SU-DHL-6 (cell line): ENCODE results near the gene FABP1.

Experiments used
- H2AFZ ChIP-seq: fragments of 200-600 bp; sonication (generic); 2 replicates; pipeline ENCODE4 v1.6.1; 2014; ENCODE audit warnings: low read depth, mild to moderate bottlenecking, moderate library complexity, mixed read lengths, antibody characterized with exemption, low read length; ENCODE audit not compliant: severe bottlenecking
- H3F3A ChIP-seq: fragments of 200-600 bp; shearing (Covaris generic); 2 replicates; pipeline ENCODE4 v1.6.0; 2016; ENCODE audit warnings: antibody characterized with exemption, mild to moderate bottlenecking; ENCODE audit not compliant: insufficient read depth
- H3K27ac ChIP-seq: fragments of 200-600 bp; sonication (generic); 2 replicates; pipeline ENCODE4 v1.5.1; 2016; ENCODE audit warnings: low read depth, mild to moderate bottlenecking, low read length, moderate library complexity, mixed read lengths
- H3K27me3 ChIP-seq: fragments of 200-600 bp; sonication (generic), shearing (Covaris generic); 2 replicates; pipeline ENCODE4 v1.6.0; 2014; ENCODE audit warnings: mild to moderate bottlenecking, low read length
- H3K36me3 ChIP-seq: fragments of 200-600 bp; sonication (generic); 2 replicates; pipeline ENCODE4 v1.6.1; 2014; ENCODE audit warnings: mild to moderate bottlenecking, low read length, mixed read lengths
- H3K4me2 ChIP-seq: fragments of 300-600, 200-600 bp; shearing (Covaris generic), sonication (generic); 2 replicates; pipeline ENCODE4 v1.6.0; 2014; ENCODE audit warnings: low read length, low read depth, mild to moderate bottlenecking; ENCODE audit not compliant: poor library complexity, severe bottlenecking
- H3K4me3 ChIP-seq: fragments of 200-600 bp; sonication (generic); 2 replicates; pipeline ENCODE4 v1.5.1; 2014; ENCODE audit warnings: antibody characterized with exemption, low read length, mild to moderate bottlenecking, mixed read lengths; ENCODE audit not compliant: insufficient read depth, poor library complexity, severe bottlenecking
- H3K79me2 ChIP-seq: fragments of 200-600 bp; sonication (generic); 2 replicates; pipeline ENCODE4 v1.6.1; 2014; ENCODE audit warnings: mild to moderate bottlenecking, low read length, moderate library complexity; ENCODE audit not compliant: insufficient read depth
- H3K9ac ChIP-seq: fragments of 200-600 bp; sonication (generic); 2 replicates; pipeline ENCODE4 v1.7.0; 2014; ENCODE audit warnings: mild to moderate bottlenecking, low read length
- H3K9me2 ChIP-seq: fragments of 200-600 bp; sonication (generic); replicated peaks from 2 replicates; pipeline ENCODE4 v1.6.1; 2014; ENCODE audit warnings: low read length; ENCODE audit not compliant: insufficient read depth
- H3K9me3 ChIP-seq: fragments of 200-600 bp; sonication (generic); 2 replicates; pipeline ENCODE4 v1.6.1; 2014; ENCODE audit warnings: low read length, mixed read lengths; ENCODE audit not compliant: insufficient read depth
- H4K20me1 ChIP-seq: fragments of 200-600 bp; sonication (generic); 2 replicates; pipeline ENCODE4 v1.6.1; 2014; ENCODE audit warnings: low read depth, mild to moderate bottlenecking, antibody characterized with exemption, low read length, moderate library complexity, mixed read lengths
- EZH2phosphoT487 ChIP-seq: fragments of 200-600 bp; sonication (generic), shearing (Covaris generic); conservative IDR thresholded peaks from 2 replicates; pipeline ENCODE4 v1.6.1; 2018; ENCODE audit warnings: mild to moderate bottlenecking, antibody characterized with exemption, low read length, moderate library complexity, mixed read lengths
- TF ChIP-seq, protein P1 (sequence below): fragments of 200-600 bp; sonication (generic); IDR thresholded peaks from one replicate; pipeline ENCODE4 v1.5.1; 2017; ENCODE audit warnings: antibody characterized with exemption, mild to moderate bottlenecking, low read length, moderate library complexity; ENCODE audit not compliant: insufficient read depth, poor library complexity, severe bottlenecking

The FABP1 gene

DNA sequence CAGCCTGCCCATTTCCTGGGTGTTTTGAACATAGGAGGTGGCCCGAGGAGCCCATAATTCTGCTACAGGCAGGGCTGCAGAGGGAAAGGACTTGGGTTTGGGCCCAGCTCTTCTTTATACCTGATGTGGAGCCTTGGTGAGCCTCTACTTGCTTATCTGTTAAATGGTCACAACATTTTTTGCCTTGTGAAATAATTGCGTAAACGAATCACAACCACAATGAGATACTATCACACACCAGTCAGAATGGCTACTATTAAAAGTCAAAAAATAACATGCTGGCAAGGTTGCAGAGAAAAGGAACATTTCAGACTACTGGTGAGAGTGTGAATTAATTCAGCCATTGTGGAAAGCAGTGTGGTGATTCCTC is 4.1 kb upstream of the FABP1 start:
- no peak for TF ChIP-seq EZH2phosphoT487
- TF ChIP-seq, protein P1, sequence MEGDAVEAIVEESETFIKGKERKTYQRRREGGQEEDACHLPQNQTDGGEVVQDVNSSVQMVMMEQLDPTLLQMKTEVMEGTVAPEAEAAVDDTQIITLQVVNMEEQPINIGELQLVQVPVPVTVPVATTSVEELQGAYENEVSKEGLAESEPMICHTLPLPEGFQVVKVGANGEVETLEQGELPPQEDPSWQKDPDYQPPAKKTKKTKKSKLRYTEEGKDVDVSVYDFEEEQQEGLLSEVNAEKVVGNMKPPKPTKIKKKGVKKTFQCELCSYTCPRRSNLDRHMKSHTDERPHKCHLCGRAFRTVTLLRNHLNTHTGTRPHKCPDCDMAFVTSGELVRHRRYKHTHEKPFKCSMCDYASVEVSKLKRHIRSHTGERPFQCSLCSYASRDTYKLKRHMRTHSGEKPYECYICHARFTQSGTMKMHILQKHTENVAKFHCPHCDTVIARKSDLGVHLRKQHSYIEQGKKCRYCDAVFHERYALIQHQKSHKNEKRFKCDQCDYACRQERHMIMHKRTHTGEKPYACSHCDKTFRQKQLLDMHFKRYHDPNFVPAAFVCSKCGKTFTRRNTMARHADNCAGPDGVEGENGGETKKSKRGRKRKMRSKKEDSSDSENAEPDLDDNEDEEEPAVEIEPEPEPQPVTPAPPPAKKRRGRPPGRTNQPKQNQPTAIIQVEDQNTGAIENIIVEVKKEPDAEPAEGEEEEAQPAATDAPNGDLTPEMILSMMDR: no peak
- Histone ChIP-seq H3K27me3 (no peaks in the 10 kb centered on the region), H3K36me3 (no peaks in the 10 kb centered on the region)

DNA sequence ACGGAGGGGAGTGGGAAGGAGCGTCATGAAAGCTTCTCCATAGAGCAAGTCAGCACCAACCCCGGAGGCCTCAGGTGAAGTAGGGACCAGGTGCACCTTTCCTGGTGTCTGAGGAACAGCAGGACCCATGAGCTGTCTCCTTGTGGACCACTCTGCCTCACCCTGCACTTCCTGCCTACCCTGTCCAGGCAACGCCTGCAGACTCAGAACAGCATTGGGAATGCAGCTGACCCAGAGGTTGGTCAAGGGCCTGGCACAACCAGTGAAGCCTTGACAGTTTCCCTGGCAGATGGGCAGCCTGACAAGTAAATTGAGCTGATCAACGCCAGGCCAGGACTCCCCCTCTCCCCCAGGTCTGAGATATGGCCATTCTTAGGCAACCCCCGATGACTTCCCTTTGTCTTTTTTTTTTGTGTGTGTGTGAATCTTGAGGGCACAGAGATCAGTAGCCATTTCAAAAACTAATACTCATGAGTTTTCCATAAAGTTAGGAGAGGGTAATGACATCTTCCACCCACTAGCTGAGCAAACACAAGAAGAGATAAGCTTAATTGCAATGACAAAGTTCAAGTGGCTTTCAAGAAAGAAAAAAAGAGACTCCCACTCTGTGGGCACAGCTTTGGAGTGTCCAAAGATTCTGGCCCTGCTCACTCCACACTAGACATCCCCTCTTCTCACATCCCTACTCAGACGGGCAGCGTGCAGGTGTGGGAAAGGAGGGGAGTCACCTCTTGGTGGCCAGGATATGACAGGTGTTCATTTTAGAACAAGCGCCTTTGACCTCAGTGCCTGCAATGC is 3.5 kb upstream of the FABP1 start:
- Histone ChIP-seq H4K20me1 (no peaks in the 10 kb centered on the region), H3K79me2 (no peaks in the 10 kb centered on the region), H3K9me3 (no peaks in the 10 kb centered on the region), H3K4me3 (no peak overlapping the region), H3K9me2 (no peaks in the 10 kb centered on the region), H3K27me3 (no peaks in the 10 kb centered on the region), H3K27ac (no peak overlapping the region), H3F3A (no peaks in the 10 kb centered on the region), H2AFZ (no peak overlapping the region), H3K9ac (no peak overlapping the region), H3K36me3 (no peaks in the 10 kb centered on the region), H3K4me2 (no peak overlapping the region)
- TF ChIP-seq EZH2phosphoT487: no peak
- TF ChIP-seq, protein P1: no peak

More for the DNA sequence above, 4.1 kb upstream of the FABP1 start:
- Histone ChIP-seq H3K4me2 (no peak overlapping the region), H3K27ac (no peak overlapping the region), H3K9me3 (no peaks in the 10 kb centered on the region), H3K9ac (no peak overlapping the region), H2AFZ (no peak overlapping the region), H4K20me1 (no peaks in the 10 kb centered on the region), H3F3A (no peaks in the 10 kb centered on the region), H3K9me2 (no peaks in the 10 kb centered on the region), H3K79me2 (no peaks in the 10 kb centered on the region), H3K4me3 (no peak overlapping the region)

DNA sequence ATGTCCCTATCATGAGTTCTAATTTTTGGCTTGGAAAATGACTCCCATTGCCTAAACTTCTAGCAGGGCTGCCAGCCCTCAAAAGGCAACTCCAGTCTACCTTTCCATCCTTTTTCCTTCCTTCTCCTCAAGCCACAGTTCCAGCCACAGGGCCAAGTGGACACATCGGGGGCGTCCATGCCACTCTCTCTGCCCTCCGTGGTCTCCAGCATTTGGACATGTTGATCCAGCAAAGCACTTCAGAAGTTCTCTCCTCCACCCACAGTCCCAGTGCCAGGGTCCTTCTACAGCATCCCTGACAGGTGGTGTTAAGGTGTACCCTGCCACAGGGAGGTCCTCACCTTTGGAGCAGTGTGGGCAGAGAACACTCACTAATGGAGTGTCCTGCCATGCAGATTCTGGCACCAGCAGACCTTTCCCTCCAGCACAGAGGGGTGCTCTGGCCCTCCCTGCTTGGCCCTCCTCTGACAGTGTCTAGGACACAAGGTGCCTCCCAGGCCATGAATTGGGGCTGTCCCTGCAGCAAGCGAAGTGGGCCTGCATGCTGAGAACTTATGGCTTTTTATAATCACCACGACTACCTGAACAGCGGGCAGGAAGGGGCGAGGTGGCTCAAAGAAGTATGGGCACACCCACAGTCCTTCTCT is 1.6 kb upstream of the FABP1 start:
- H3K9me2 ChIP-seq: no peaks in the 10 kb centered on the region
- H3K79me2 ChIP-seq: no peaks in the 10 kb centered on the region
- TF ChIP-seq EZH2phosphoT487: no peak
- TF ChIP-seq, protein P1: no peak
- no peak overlapping the region for H3K4me2 ChIP-seq
- no peaks in the 10 kb centered on the region for H3F3A ChIP-seq
- no peak overlapping the region for H3K4me3 ChIP-seq
- H3K9me3 ChIP-seq: no peaks in the 10 kb centered on the region
- no peaks in the 10 kb centered on the region for H3K27me3 ChIP-seq
- H3K27ac ChIP-seq: no peak overlapping the region
- no peaks in the 10 kb centered on the region for H3K36me3 ChIP-seq
- H3K9ac ChIP-seq: no peak overlapping the region
- no peaks in the 10 kb centered on the region for H4K20me1 ChIP-seq
- no peak overlapping the region for H2AFZ ChIP-seq
